B cell (primary cell): ENCODE measurements around the gene C1QA. TPM values are rescaled to one million over a fixed set of nuclear protein-coding genes. Genes with fewer than 3 reads are reported as not detected.

Source experiments
- ATAC-seq: fragments of 200-7000 bp; cut with Tn5 transposase; one replicate; pipeline ENCODE4 v1.10.0; 2021; ENCODE audit warnings: low read depth, mild to moderate bottlenecking, moderate number of reproducible peaks, moderate library complexity
- CTCF ChIA-PET: fragments of 350-600 bp; sonication (Branson Sonifier 250); formaldehyde crosslinking; loops from one replicate; lab custom pipeline; 2021; ENCODE audit warnings: antibody characterized with exemption, inconsistent platforms; lab: Charles Lee
- POLR2A ChIA-PET: fragments of 350-600 bp; sonication (Branson Sonifier 250); formaldehyde crosslinking; loops from one replicate; lab custom pipeline; 2021; ENCODE audit warnings: antibody characterized with exemption; lab: Charles Lee
- DNase-seq: peaks from one replicate; pipeline ENCODE4 v3.0.0; 2013
- H2AFZ ChIP-seq: 2 replicates; pipeline ENCODE4 v1.6.1; 2012; ENCODE audit warnings: mild to moderate bottlenecking, low read depth, low read length; ENCODE audit not compliant: insufficient read depth, poor library complexity, severe bottlenecking
- H3K27ac ChIP-seq, 2 donors: 1 replicate in 1 of 2; 2 replicates in 1 of 2; pipeline ENCODE4 v1.5.1; 2012 to 2013; ENCODE audit warnings: low read length in 2 of 2, mild to moderate bottlenecking in 2 of 2, moderate library complexity in 1 of 2
- H3K27me3 ChIP-seq, 4 experiments: fragments of 200-600 bp in 1 of 4; sonication (generic) in 1 of 4; replicated peaks in 1 of 4; 1 replicate in 2 of 4; 2 replicates in 2 of 4; pipeline versions ENCODE4 v1.6.1 to v1.7.0; 2013 to 2016; ENCODE audit warnings: low read length in 3 of 4, mild to moderate bottlenecking in 2 of 4, mixed read lengths in 1 of 4, moderate library complexity in 1 of 4; ENCODE audit not compliant: insufficient read depth in 4 of 4, control insufficient read depth in 3 of 4; ENCODE audit errors: control extremely low read depth in 1 of 4
- H3K36me3 ChIP-seq, 2 experiments: replicated peaks in 1 of 2; 1 replicate in 1 of 2; 2 replicates in 1 of 2; pipeline versions ENCODE4 v1.6.1 to v1.7.1; 2013; ENCODE audit warnings: low read length in 1 of 2; ENCODE audit not compliant: insufficient read depth in 2 of 2, control insufficient read depth in 1 of 2; ENCODE audit errors: control extremely low read depth in 1 of 2, extremely low read depth in 1 of 2
- H3K4me1 ChIP-seq, 2 donors: fragments of 200-600 bp in 1 of 2; sonication (generic) in 1 of 2; 1 replicate in 1 of 2; 2 replicates in 1 of 2; pipeline versions ENCODE4 v1.5.1 to v1.6.1; 2013 to 2017; ENCODE audit warnings: low read length in 2 of 2; ENCODE audit not compliant: control insufficient read depth in 2 of 2, insufficient read depth in 2 of 2
- H3K4me2 ChIP-seq: replicated peaks from 2 replicates; pipeline ENCODE3; 2012; ENCODE audit warnings: mild to moderate bottlenecking, low read depth, low read length; ENCODE audit not compliant: poor library complexity, severe bottlenecking
- H3K4me3 ChIP-seq, 5 experiments: fragments of 200-600 bp in 1 of 5; sonication (generic) in 1 of 5; 1 replicate in 3 of 5; 2 replicates in 2 of 5; pipeline versions ENCODE4 v1.5.1 to v1.7.0; 2011 to 2016; ENCODE audit warnings: low read length in 4 of 5, mild to moderate bottlenecking in 4 of 5, low read depth in 2 of 5, control low read depth in 1 of 5, moderate library complexity in 1 of 5; ENCODE audit not compliant: insufficient read depth in 1 of 5; ENCODE audit errors: control extremely low read depth in 1 of 5, extremely low read depth in 1 of 5
- H3K79me2 ChIP-seq: fragments of 200-600 bp; sonication (generic); one replicate; pipeline ENCODE4 v1.6.0; 2016; ENCODE audit warnings: low read length; ENCODE audit not compliant: control insufficient read depth, insufficient read depth
- H3K9ac ChIP-seq: fragments of 200-600 bp; sonication (generic); 2 replicates; pipeline ENCODE4 v1.6.1; 2017; ENCODE audit warnings: mild to moderate bottlenecking, low read length, moderate library complexity
- H3K9me3 ChIP-seq, 3 donors: one replicate each; pipeline versions ENCODE4 v1.6.1 to v1.7.1; 2013; ENCODE audit warnings: low read length in 2 of 3; ENCODE audit not compliant: control insufficient read depth in 2 of 3, insufficient read depth in 1 of 3; ENCODE audit errors: control extremely low read depth in 1 of 3
- H4K20me1 ChIP-seq: 2 replicates; pipeline ENCODE4 v1.6.0; 2012; ENCODE audit warnings: mild to moderate bottlenecking, low read length; ENCODE audit not compliant: insufficient read depth, control insufficient read depth, poor library complexity, severe bottlenecking
- H3K27ac Mint-ChIP-seq: one replicate; pipeline ENCODE4 v1.8.0; 2021; ENCODE audit warnings: mixed read lengths
- H3K27me3 Mint-ChIP-seq: one replicate; pipeline ENCODE4 v1.8.0; 2021; ENCODE audit warnings: mixed read lengths
- H3K4me1 Mint-ChIP-seq: one replicate; pipeline ENCODE4 v1.8.0; 2021; ENCODE audit warnings: mixed read lengths
- H3K4me3 Mint-ChIP-seq: one replicate; pipeline ENCODE4 v1.8.0; 2021; ENCODE audit warnings: mixed read lengths
- H3K9me3 Mint-ChIP-seq: one replicate; pipeline ENCODE4 v1.8.0; 2022; ENCODE audit warnings: mixed read lengths; ENCODE audit not compliant: insufficient read depth
- CTCF ChIP-seq: fragments of 200-600 bp; IDR thresholded peaks from one replicate; pipeline ENCODE4 v1.8.0; 2022; ENCODE audit warnings: antibody characterized with exemption, mild to moderate bottlenecking
- EZH2 ChIP-seq: IDR thresholded peaks from 2 replicates; pipeline ENCODE4 v1.6.1; 2012; ENCODE audit warnings: borderline replicate concordance, low read depth, mild to moderate bottlenecking, moderate library complexity, low read length; ENCODE audit not compliant: insufficient read depth, poor library complexity, severe bottlenecking
- WGBS: methylation state at CpG from one replicate; pipeline ENCODE4 v1.1.5; 2013; ENCODE audit warnings: missing lambda C conversion rate; ENCODE audit not compliant: insufficient coverage; 5-methylcytosine and 5-hydroxymethylcytosine counted together
- intact Hi-C: fragments of 100-400 bp; cut with micrococcal nuclease; formaldehyde crosslinking; loops from one replicate; pipeline ENCODE4 v1.10.0; 2022
- polyA plus RNA-seq: library from polyadenylated mRNA; depleted of rRNA; stranded (reverse); fragments of >200 nt; gene quantifications from 2 replicates; pipeline ENCODE4 v1.2.3, GENCODE V29; 2012
- total RNA-seq, 2 donors: library from RNA; stranded (reverse); fragments of 120-200 nt in 1 of 2; gene quantifications; 1 replicate in 1 of 2; 2 replicates in 1 of 2; pipeline versions ENCODE4 v1.2.3 to v1.2.4, GENCODE V29; 2013 to 2022

Gene C1QA
- total and polyA plus RNA-seq, 2 donors (not counting 1 experiment from before 2014, with no cell fraction given) = 0.16 TPM; not detected in 1

GRCh38 chr1:22597301-22597965 is 39.0 kb upstream of the C1QA start:
- Mint-ChIP-seq H3K4me1 (no peaks in the 10 kb centered on the region), H3K4me3 (no peak overlapping the region), H3K9me3 (no peaks in the 10 kb centered on the region), H3K27me3 (peaks cover 3% of the 10 kb centered on the region), H3K27ac (no peak overlapping the region)
- ATAC-seq (no peak), DNase-seq (no peak)
- no peak overlapping the region for H3K4me3 ChIP-seq
- CTCF ChIA-PET = no interaction called here
- no peak overlapping the region for H3K9ac ChIP-seq
- no peaks in the 10 kb centered on the region for H4K20me1 ChIP-seq
- intact Hi-C loops = no loop called here
- peaks cover 0 to 4% (median 0%) of the 10 kb centered on the region in 4 experiments for H3K27me3 ChIP-seq
- 86% methylated on average over 30 of the region's 30 CpGs for WGBS
- H3K4me1 ChIP-seq = no peaks in the 10 kb centered on the region
- H3K79me2 ChIP-seq = no peaks in the 10 kb centered on the region
- no peaks in the 10 kb centered on the region for H3K36me3 ChIP-seq
- H3K9me3 ChIP-seq = no peaks in the 10 kb centered on the region
- POLR2A ChIA-PET = no interaction called here
- H3K27ac ChIP-seq = no peak overlapping the region
- no peak overlapping the region for H2AFZ ChIP-seq
- no peak overlapping the region for H3K4me2 ChIP-seq
- TF ChIP-seq CTCF (no peak), EZH2 (no peak)

- 94% methylated on average over 3 of the region's 8 CpGs for WGBS
- intact Hi-C loops = no loop called here
Measured at GRCh38 chr1:22597996-22598395, 38.4 kb upstream of the C1QA start.

More at GRCh38 chr1:22597996-22598395, 38.4 kb upstream of the C1QA start:
- Histone ChIP-seq H3K4me1 (no peaks in the 10 kb centered on the region), H2AFZ (no peak overlapping the region), H3K9me3 (no peaks in the 10 kb centered on the region), H3K36me3 (no peaks in the 10 kb centered on the region), H4K20me1 (no peaks in the 10 kb centered on the region), H3K9ac (no peak overlapping the region), H3K4me3 (no peak overlapping the region), H3K27ac (no peak overlapping the region), H3K27me3 (peaks cover 0 to 4% (median 0%) of the 10 kb centered on the region in 4 experiments), H3K4me2 (no peak overlapping the region), H3K79me2 (no peaks in the 10 kb centered on the region)
- Mint-ChIP-seq H3K9me3 (no peaks in the 10 kb centered on the region), H3K27ac (no peak overlapping the region), H3K4me3 (no peak overlapping the region), H3K27me3 (peaks cover 3% of the 10 kb centered on the region), H3K4me1 (no peaks in the 10 kb centered on the region)
- TF ChIP-seq CTCF = no peak
- ChIA-PET POLR2A (no interaction called here), CTCF (no interaction called here)
- ATAC-seq (no peak), DNase-seq (no peak)
